GM12878 (cell line): ENCODE measurements around the gene EEF1B2. TPM values are rescaled to one million over a fixed set of nuclear protein-coding genes. Genes with fewer than 3 reads are reported as not detected.
"Not testable (repeated sequence)": the region's sequence is repeated elsewhere in the genome, so short reads cannot be mapped to it uniquely, and the experiment has no call there.

ENCODE experiments used
- ATAC-seq: fragments of 200-7000 bp; cut with Tn5 transposase; 3 replicates; pipeline ENCODE4 v1.9.1; 2020; ENCODE audit warnings: mild to moderate bottlenecking, moderate library complexity
- BruUV-seq: library from RNA; stranded (reverse); fragments of 400-500 nt; replicated peaks from 2 replicates; lab custom pipeline; 2021; lab: Mats Ljungman, UMichigan
- CTCF ChIA-PET: fragments of 300-600 bp; sonication (Branson Sonifier 250); formaldehyde crosslinking; extraction: SDS; loops from one replicate; lab custom pipeline; 2021; ENCODE audit warnings: inconsistent platforms; lab: Yijun Ruan, JAX
- POLR2A ChIA-PET: fragments of 350-600 bp; formaldehyde crosslinking; extraction: SDS; loops from one replicate; lab custom pipeline; 2021; ENCODE audit warnings: inconsistent platforms; lab: Charles Lee
- RAD21 ChIA-PET: fragments of 300-600 bp; sonication (Branson Sonifier 250); formaldehyde crosslinking; loops from one replicate; lab custom pipeline; 2023; ENCODE audit warnings: antibody characterized with exemption; ENCODE audit not compliant: unreplicated experiment; lab: Charles Lee
- SMC1A ChIA-PET: fragments of 300-600 bp; sonication (Branson Sonifier 250); formaldehyde crosslinking; loops from one replicate; lab custom pipeline; 2023; ENCODE audit not compliant: unreplicated experiment, uncharacterized antibody; lab: Charles Lee
- DNase-seq: peaks from one replicate; pipeline ENCODE4 v3.0.0-alpha.2; 2011; ENCODE audit warnings: low read depth, low spot score
- FAIRE-seq: peaks from 3 replicates; lab custom pipeline; 2011; peaks lifted over from hg19 to GRCh38; lab: Jason Lieb, UNC
- H2AFZ ChIP-seq: 2 replicates; pipeline ENCODE4 v1.6.0; 2011; ENCODE audit warnings: low read depth, low read length, control low read depth; ENCODE audit not compliant: control insufficient read depth
- H3K27ac ChIP-seq: 2 replicates; pipeline ENCODE4 v1.5.1; 2011; ENCODE audit warnings: control low read depth; ENCODE audit not compliant: control insufficient read depth, insufficient read depth
- H3K27me3 ChIP-seq, 2 experiments: replicated peaks in 1 of 2; 2 replicates each; pipeline versions ENCODE4 v1.6.0 to v1.6.1; 2011; ENCODE audit warnings: low read length in 1 of 2; ENCODE audit not compliant: control insufficient read depth in 2 of 2, insufficient read depth in 2 of 2
- H3K36me3 ChIP-seq, 2 experiments: 2 replicates each; pipeline ENCODE4 v1.5.1; 2011; ENCODE audit warnings: low read length in 1 of 2; ENCODE audit not compliant: control insufficient read depth in 2 of 2, insufficient read depth in 2 of 2
- H3K4me1 ChIP-seq: 2 replicates; pipeline ENCODE4 v1.6.1; 2011; ENCODE audit warnings: mild to moderate bottlenecking, low read length, moderate library complexity, mixed read lengths; ENCODE audit not compliant: control insufficient read depth, insufficient read depth
- H3K4me2 ChIP-seq: 2 replicates; pipeline ENCODE4 v1.6.0; 2011; ENCODE audit warnings: control low read depth; ENCODE audit not compliant: control insufficient read depth, insufficient read depth
- H3K4me3 ChIP-seq: fragments of 200-600 bp; sonication (generic); 2 replicates; pipeline ENCODE4 v1.5.1; 2016
- H3K79me2 ChIP-seq: 2 replicates; pipeline ENCODE4 v1.6.0; 2011; ENCODE audit warnings: low read length; ENCODE audit not compliant: control insufficient read depth, insufficient read depth
- H3K9ac ChIP-seq: 2 replicates; pipeline ENCODE4 v1.8.0; 2011; ENCODE audit warnings: low read length, control low read depth, mixed read lengths; ENCODE audit not compliant: control insufficient read depth, insufficient read depth
- H3K9me3 ChIP-seq: replicated peaks from 3 replicates; pipeline ENCODE4 v1.5.1; 2011; ENCODE audit warnings: mild to moderate bottlenecking, low read length; ENCODE audit not compliant: control insufficient read depth, insufficient read depth
- H4K20me1 ChIP-seq: 2 replicates; pipeline ENCODE4 v1.6.0; 2011; ENCODE audit not compliant: control insufficient read depth, insufficient read depth
- ASH2L ChIP-seq: fragments of 300-600, 200-600 bp; sonication (generic); IDR thresholded peaks from 2 replicates; pipeline ENCODE4 v1.6.1; 2017; ENCODE audit warnings: low read depth, mild to moderate bottlenecking, borderline replicate concordance
- HDAC2 ChIP-seq: fragments of 200-600 bp; sonication (generic); IDR thresholded peaks from 2 replicates; pipeline ENCODE4 v1.6.1; 2017
- RCOR1 ChIP-seq: conservative IDR thresholded peaks from 2 replicates; pipeline ENCODE4 v1.6.1; 2012; ENCODE audit warnings: low read depth, low read length, improper control_type of control experiment
- STAT1 ChIP-seq: fragments of 450-650 bp; conservative IDR thresholded peaks from 2 replicates; pipeline ENCODE4 v1.6.1; 2014; ENCODE audit warnings: antibody characterized with exemption, mild to moderate bottlenecking
- ZNF687 ChIP-seq: fragments of 450-650 bp; IDR thresholded peaks from 2 replicates; pipeline ENCODE4 v1.6.1; 2017; ENCODE audit warnings: mild to moderate bottlenecking, moderate library complexity
- WGBS: methylation state at CpG from one replicate; pipeline ENCODE4 v1.1.6; 2016; ENCODE audit warnings: low lambda C conversion rate; ENCODE audit not compliant: insufficient replicate concordance, insufficient coverage; ENCODE audit errors: missing lambda C conversion rate; 5-methylcytosine and 5-hydroxymethylcytosine counted together
- in situ Hi-C: fragments of 300-500 bp; cut with MboI; formaldehyde crosslinking; loops from 9 replicates; pipeline ENCODE4 v1.14.3; 2018; ENCODE audit warnings: mixed read lengths
- intact Hi-C: fragments of 100-400 bp; cut with micrococcal nuclease; formaldehyde crosslinking; loops from one replicate; pipeline ENCODE4 v1.14.2; 2022; ENCODE audit not compliant: unreplicated experiment
- polyA plus RNA-seq, 11 experiments: library from polyadenylated mRNA; depleted of rRNA in 4 of 11; unstranded in 6 of 11; stranded (reverse) in 5 of 11; fragments of >200 nt; fragmentation: Nextera tagmentation in 4 of 11; fragmentation: Illumina TruSeq in 1 of 11; extraction: Ambion mirVana in 4 of 11; extraction: Trizol in 1 of 11; gene quantifications; 1 replicate in 1 of 11; 2 replicates in 10 of 11; pipeline versions ENCODE4 v1.2.1 to v1.2.3, GENCODE V29; 2011 to 2016; ENCODE audit warnings: inconsistent platforms in 2 of 11, missing spikeins in 2 of 11, low read depth in 1 of 11
- total RNA-seq, 4 experiments: library from RNA; depleted of rRNA in 3 of 4; stranded (reverse); fragments of >200 nt in 3 of 4; fragmentation: Illumina TruSeq in 1 of 4; extraction: Trizol in 1 of 4; gene quantifications; 2 replicates each; pipeline versions ENCODE4 v1.2.1 to v1.2.3, GENCODE V29; 2013 to 2021
- TF ChIP-seq, protein P1 (sequence below): IDR thresholded peaks from 2 replicates; pipeline ENCODE4 v1.6.1; 2011; ENCODE audit warnings: low read depth, low read length, improper control_type of control experiment, borderline replicate concordance

EEF1B2 gene
- total and polyA plus RNA-seq, 10 of the 15 experiments (the other 5 are each of a cell fraction or from before 2014, with no cell fraction given), result 719 to 2,110 (median 1,232) TPM

GRCh38 chr2:206203331-206203730 lies 43.6 kb downstream of the EEF1B2 start:
- intact Hi-C loops, result no loop called here
- H3K27me3 ChIP-seq, result no peaks in the 10 kb centered on the region
- SMC1A ChIA-PET, result interaction anchor here (0.6 to 1.6 kb wide), 2 partner anchors 15 to 53 kb away, joined by 3 to 5 read pairs; no protein-coding TSS in a partner anchor
- no peak for TF ChIP-seq ZNF687
- TF ChIP-seq ASH2L, result no peak
- FAIRE-seq, result no peak
- DNase-seq, result no peak
- no peak overlapping the region for H2AFZ ChIP-seq
- CTCF ChIA-PET, result no interaction called here
- H4K20me1 ChIP-seq, result no peaks in the 10 kb centered on the region
- no peaks in the 10 kb centered on the region for H3K36me3 ChIP-seq
- no peaks in the 10 kb centered on the region for H3K79me2 ChIP-seq
- no peak overlapping the region for H3K27ac ChIP-seq
- no peaks in the 10 kb centered on the region for H3K4me1 ChIP-seq
- H3K4me3 ChIP-seq, result no peak overlapping the region
- RAD21 ChIA-PET, result no interaction called here
- no peak for ATAC-seq
- H3K9me3 ChIP-seq, result no peaks in the 10 kb centered on the region
- WGBS, result 84% methylated on average over 17 of the region's 17 CpGs
- no peak overlapping the region for H3K9ac ChIP-seq
- POLR2A ChIA-PET, result no interaction called here
- BruUV-seq, result no TSS peak
- H3K4me2 ChIP-seq, result no peak overlapping the region
- in situ Hi-C loops, result no loop called here

- H2AFZ ChIP-seq, result no peak overlapping the region
- in situ Hi-C loops (no loop called here), intact Hi-C loops (no loop called here)
- no TSS peak for BruUV-seq
- H4K20me1 ChIP-seq, result no peaks in the 10 kb centered on the region
- no peaks in the 10 kb centered on the region for H3K79me2 ChIP-seq
- no peaks in the 10 kb centered on the region for H3K27me3 ChIP-seq
- ChIA-PET SMC1A (interaction anchor here (1.6 kb wide), 1 partner anchor 13 kb away, joined by 5 read pairs; no protein-coding TSS in a partner anchor), CTCF (no interaction called here), RAD21 (interaction anchor here (0.6 to 0.7 kb wide), 2 partner anchors 42 to 125 kb away, joined by 3 to 5 read pairs; no protein-coding TSS in a partner anchor), POLR2A (no interaction called here)
- no peaks in the 10 kb centered on the region for H3K9me3 ChIP-seq
- WGBS, result 63% methylated on average over 3 of the region's 3 CpGs
- H3K4me1 ChIP-seq, result no peaks in the 10 kb centered on the region
- TF ChIP-seq STAT1, result no peak
- no peak for TF ChIP-seq RCOR1
- TF ChIP-seq HDAC2, result no peak
- TF ChIP-seq, protein P1, sequence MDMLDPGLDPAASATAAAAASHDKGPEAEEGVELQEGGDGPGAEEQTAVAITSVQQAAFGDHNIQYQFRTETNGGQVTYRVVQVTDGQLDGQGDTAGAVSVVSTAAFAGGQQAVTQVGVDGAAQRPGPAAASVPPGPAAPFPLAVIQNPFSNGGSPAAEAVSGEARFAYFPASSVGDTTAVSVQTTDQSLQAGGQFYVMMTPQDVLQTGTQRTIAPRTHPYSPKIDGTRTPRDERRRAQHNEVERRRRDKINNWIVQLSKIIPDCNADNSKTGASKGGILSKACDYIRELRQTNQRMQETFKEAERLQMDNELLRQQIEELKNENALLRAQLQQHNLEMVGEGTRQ, result no peak
- DNase-seq, result no peak
- H3K4me2 ChIP-seq, result no peak overlapping the region
- FAIRE-seq, result no peak
- H3K4me3 ChIP-seq, result no peak overlapping the region
- H3K27ac ChIP-seq, result no peak overlapping the region
- no peak for ATAC-seq
- H3K36me3 ChIP-seq, result no peaks in the 10 kb centered on the region
- no peak overlapping the region for H3K9ac ChIP-seq
These were observed 45.0 kb downstream of the EEF1B2 start for GRCh38 chr2:206204710-206205109.

GRCh38 chr2:206207316-206207715 lies 47.6 kb downstream of the EEF1B2 start:
- H3K4me3 ChIP-seq, SMC1A ChIA-PET, H3K27me3 ChIP-seq, H3K4me2 ChIP-seq, H3K9me3 ChIP-seq, H3K36me3 ChIP-seq, H4K20me1 ChIP-seq, RAD21 ChIA-PET, ATAC-seq, DNase-seq, BruUV-seq, intact Hi-C loops, POLR2A ChIA-PET, in situ Hi-C loops, H2AFZ ChIP-seq, H3K4me1 ChIP-seq, H3K9ac ChIP-seq, H3K27ac ChIP-seq, H3K79me2 ChIP-seq: not testable (repeated sequence)
- 88% methylated on average over 2 of the region's 2 CpGs for WGBS
- CTCF ChIA-PET, result interaction anchor here (0.9 kb wide), 1 partner anchor 54 kb away, joined by 3 read pairs; no protein-coding TSS in a partner anchor
- FAIRE-seq, result peak; percentile 71
